ENCODE results near the gene IGSF8. TPM values are rescaled to one million over a fixed set of nuclear protein-coding genes. Genes with fewer than 3 reads are reported as not detected.

Gene IGSF8
- total and polyA plus RNA-seq, 2 of the 8 experiments (the other 6 are each of a cell fraction or from before 2014, with no cell fraction given) = 69.6 to 132 TPM

- Histone ChIP-seq H2AFZ (ENCODE audit: low read length) (no peak overlapping the region), H2BK20ac (ENCODE audit: low read length) (peak overlapping the region; percentile 91), H3K36me3 (ENCODE audit: control insufficient read depth in 2 of 4, insufficient read depth in 4 of 4, low read length in 3 of 4) (peaks cover 10 to 35% (median 22%) of the 10 kb centered on the region in 4 experiments), H3K23ac (ENCODE audit: insufficient read length) (no peak overlapping the region), H4K20me1 (replicated peaks in 1 of 2; ENCODE audit: control insufficient read depth in 1 of 2, insufficient read depth in 2 of 2, low read length in 2 of 2) (peaks cover 0 to 4% of the 10 kb centered on the region in 2 experiments), H3K9me3 (ENCODE audit: insufficient read depth in 2 of 2, low read depth in 1 of 2, low read length in 1 of 2) (no peaks in the 10 kb centered on the region; a peak in 1 of 4 replicates), H3K9ac (replicated peaks in 1 of 4; ENCODE audit: extremely low read depth in 1 of 4, low read depth in 3 of 4, low read length in 3 of 4) (peak overlapping the region in 1 of 4 experiments; percentile 48; a peak in 3 of 7 replicates), H3K18ac (ENCODE audit: extremely low read depth, low read length) (peak overlapping the region; percentile 98), H2BK120ac (replicated peaks; ENCODE audit: low read depth, low read length) (peak overlapping the region; percentile 24), H2AK5ac (ENCODE audit: low read depth, low read length) (peak overlapping the region; percentile 91), H2BK5ac (ENCODE audit: low read depth, low read length) (peak overlapping the region; percentile 97; the same call in 1 of the 2 replicates), H2BK15ac (ENCODE audit: low read length) (peak overlapping the region; percentile 66; the same call in 1 of the 2 replicates), H3K23me2 (ENCODE audit: low read depth, low read length) (peaks cover 19% of the 10 kb centered on the region), H4K91ac (replicated peaks; ENCODE audit: insufficient read length, low read length) (peak overlapping the region; percentile 96), H3K56ac (replicated peaks; ENCODE audit: insufficient read length, low read depth, low read length) (peak overlapping the region; percentile 7), H4K8ac (ENCODE audit: extremely low read depth, insufficient read depth, low read length) (0 out of 2 replicates have a peak overlapping the region, but pooled peaks have one; percentile 71), H3K4me3 (ENCODE audit: extremely low read depth in 1 of 4, insufficient read depth in 2 of 4, low read depth in 3 of 4, low read length in 4 of 4) (peak overlapping the region in 2 of 4 experiments; percentile 10 to 92; a peak in 2 of 8 replicates), H3K27me3 (replicated peaks in 1 of 4; ENCODE audit: control insufficient read depth in 3 of 4, extremely low read depth in 1 of 4, insufficient read depth in 3 of 4, low read length in 3 of 4) (no peaks in the 10 kb centered on the region), H3K4ac (replicated peaks; ENCODE audit: insufficient read length, low read depth, low read length) (peak overlapping the region; percentile 93), H3K4me2 (ENCODE audit: insufficient read depth in 1 of 2, low read depth in 2 of 2, low read length in 2 of 2) (peak overlapping the region; percentile 71 to 96), H3K79me1 (ENCODE audit: low read depth, low read length) (peaks cover 14% of the 10 kb centered on the region), H2BK12ac (ENCODE audit: low read depth, low read length) (peak overlapping the region; percentile 99), H3K27ac (ENCODE audit: low read depth, low read length) (peak overlapping the region; percentile 87), H3K79me2 (ENCODE audit: control insufficient read depth in 1 of 2, insufficient read depth in 2 of 2, low read length in 2 of 2) (peaks cover 0 to 36% of the 10 kb centered on the region in 2 experiments; a peak in 2 of 4 replicates), H3K4me1 (replicated peaks in 1 of 4; ENCODE audit: control insufficient read depth in 3 of 4, insufficient read depth in 4 of 4, low read length in 3 of 4) (peaks cover 9 to 38% (median 29%) of the 10 kb centered on the region in 4 experiments), H4K5ac (ENCODE audit: insufficient read length, low read depth, low read length) (peak overlapping the region; percentile 69), H3K14ac (ENCODE audit: insufficient read length) (peak overlapping the region; percentile 11)
- ChIA-PET POLR2A (ENCODE audit: partially characterized antibody) (interaction anchor here (0.9 to 5.1 kb wide), 14 partner anchors 9 to 167 kb away, joined by 3 to 39 read pairs (median 5); partner anchors contain the start of genes ATP1A2, DCAF8, KCNJ10 and KCNJ9), CTCF (ENCODE audit: partially characterized antibody) (interaction anchor here (0.8 to 50.1 kb wide), 12 partner anchors 10 to 157 kb away, joined by 3 to 1874 read pairs (median 4); partner anchors contain the start of genes KCNJ10 and KCNJ9)
- 63% methylated on average over 4 of the region's 4 CpGs; no CpG with 5 or more reads in 1 of the 2 experiments for WGBS, 2 experiments (ENCODE audit: extremely low coverage in 1 of 2, insufficient coverage in 1 of 2, insufficient read length in 1 of 2, insufficient replicate concordance in 2 of 2, low coverage in 1 of 2, low lambda C conversion rate in 2 of 2, missing lambda C conversion rate in 1 of 2)
- peak; percentile 82 for FAIRE-seq
- peak in 1 of 2 experiments; percentile 60 for DNase-seq (ENCODE audit: low read depth in 1 of 2, low spot score in 2 of 2)
- TF ChIP-seq NRF1 (IDR thresholded peaks at IDR 0.05; ENCODE audit: low read depth, low read length) (no peak), JUN (IDR thresholded peaks at IDR 0.05; ENCODE audit: low read depth, low read length) (no peak), CTCF (IDR thresholded peaks at IDR 0.05; ENCODE audit: control extremely low read depth in 1 of 3, insufficient read depth in 1 of 3, low read depth in 1 of 3, low read length in 3 of 3) (peak in 2 of 3 experiments; percentile 12 to 15; a peak in 1 of 4 replicates), BCL11A (IDR thresholded peaks at IDR 0.05; ENCODE audit: low read depth in 2 of 2, low read length in 2 of 2) (no peak), KDM5A (IDR thresholded peaks at IDR 0.05; ENCODE audit: low read length) (no peak), TAF1 (IDR thresholded peaks at IDR 0.05; ENCODE audit: low read depth, low read length) (0 out of 2 replicates have a peak, but pooled peaks have one; percentile 32), HDAC2 (IDR thresholded peaks at IDR 0.05; ENCODE audit: borderline replicate concordance in 1 of 2, low read depth in 2 of 2, low read length in 2 of 2) (0 out of 4 replicates have a peak, but pooled peaks of 1 of the 2 experiments have one; percentile 66), CHD1 (IDR thresholded peaks at IDR 0.05; ENCODE audit: low read depth, low read length) (no peak)
Measured at GRCh38 chr1:160095382-160096105, 2.9 kb downstream of the IGSF8 start.

Data from H1 (cell line).